Body of pancreas (tissue), 4 donors: ENCODE results near the gene BACH2. TPM values are rescaled to one million over a fixed set of nuclear protein-coding genes. Genes with fewer than 3 reads are reported as not detected.

Experiments used
- ATAC-seq: fragments of 150-250 bp; one replicate; pipeline ENCODE4 v1.9.1; 2016
- DNase-seq, 4 donors: peaks; one replicate each; pipeline ENCODE4 v3.0.0-alpha.2; 2019
- H3K27ac ChIP-seq, 4 donors: fragments of 200-600 bp; sonication (generic); 1 replicate in 3 of 4; 2 replicates in 1 of 4; pipeline versions ENCODE4 v1.5.1 to v1.6.1; 2016 to 2019; ENCODE audit warnings: mild to moderate bottlenecking in 1 of 4, mixed read lengths in 1 of 4, moderate library complexity in 1 of 4
- H3K27me3 ChIP-seq, 2 donors: fragments of 200-600 bp; sonication (generic); one replicate each; pipeline ENCODE4 v1.6.0; 2016; ENCODE audit warnings: mild to moderate bottlenecking in 1 of 2
- H3K36me3 ChIP-seq, 2 donors: fragments of 200-600 bp; sonication (generic); replicated peaks in 1 of 2; 2 replicates each; pipeline ENCODE4 v1.5.1; 2016; ENCODE audit warnings: low read depth in 2 of 2; ENCODE audit not compliant: insufficient read depth in 1 of 2
- H3K4me1 ChIP-seq: fragments of 200-600 bp; sonication (generic); one replicate; pipeline ENCODE4 v1.6.0; 2016
- H3K4me3 ChIP-seq, 2 donors: fragments of 200-600 bp; sonication (generic); 1 replicate in 1 of 2; 2 replicates in 1 of 2; pipeline ENCODE4 v1.5.1; 2016 to 2019
- H3K9me3 ChIP-seq, 3 donors: fragments of 200-600 bp; sonication (generic); 1 replicate in 2 of 3; 2 replicates in 1 of 3; pipeline ENCODE4 v1.5.1; 2016
- CTCF ChIP-seq, 7 experiments: fragments of 450-650 bp in 4 of 7; fragments of 200-600 bp in 3 of 7; sonication (generic) in 3 of 7; IDR thresholded peaks; one replicate each; pipeline ENCODE4 v1.5.1; 2016 to 2019; ENCODE audit warnings: antibody characterized with exemption in 7 of 7
- POLR2A ChIP-seq, 3 donors: fragments of 450-650 bp; IDR thresholded peaks; one replicate each; pipeline ENCODE4 v1.6.1; 2016; ENCODE audit warnings: antibody characterized with exemption in 3 of 3, mild to moderate bottlenecking in 2 of 3
- WGBS, 2 donors: methylation state at CpG; one replicate each; pipeline ENCODE4 v1.1.5; 2017; 5-methylcytosine and 5-hydroxymethylcytosine counted together
- intact Hi-C: fragments of 100-400 bp; cut with DNase I; formaldehyde crosslinking; loops from one replicate; pipeline ENCODE4 v1.15.1; 2023
- total RNA-seq, 2 donors: library from RNA; depleted of rRNA; stranded (reverse); fragments of >200 nt; gene quantifications; one replicate each; pipeline ENCODE4 v1.1.0, GENCODE V29; 2016

Gene BACH2
- total RNA-seq, 2 donors from 2014 or later, result 2.1 to 3.3 TPM

GRCh38 chr6:90323706-90324105 is 27.1 kb upstream of the BACH2 start:
- no peak for TF ChIP-seq CTCF (IDR thresholded peaks at IDR 0.05)
- no peak for TF ChIP-seq POLR2A (IDR thresholded peaks at IDR 0.05)
- no peaks in the 10 kb centered on the region for H3K27me3 ChIP-seq
- H3K4me3 ChIP-seq, result no peak overlapping the region
- H3K36me3 ChIP-seq, result no peaks in the 10 kb centered on the region
- ATAC-seq (no peak), DNase-seq (no peak)
- H3K4me1 ChIP-seq, result no peaks in the 10 kb centered on the region
- 81 to 88% methylated on average over 6 of the region's 6 CpGs for WGBS, 2 donors
- H3K27ac ChIP-seq, result no peak overlapping the region
- intact Hi-C loops, result no loop called here
- H3K9me3 ChIP-seq, result no peaks in the 10 kb centered on the region

- TF ChIP-seq POLR2A (IDR thresholded peaks at IDR 0.05), result no peak
- DNase-seq, result no peak
- Histone ChIP-seq H3K27me3 (no peaks in the 10 kb centered on the region), H3K9me3 (no peaks in the 10 kb centered on the region), H3K27ac (no peak overlapping the region), H3K4me1 (no peaks in the 10 kb centered on the region), H3K36me3 (no peaks in the 10 kb centered on the region), H3K4me3 (no peak overlapping the region)
- 54 to 71% methylated on average over 3 of the region's 3 CpGs for WGBS, 2 donors
- ATAC-seq, result no peak
- intact Hi-C loops, result no loop called here
These were observed 26.4 kb upstream of the BACH2 start for GRCh38 chr6:90322976-90323474.

- no peak overlapping the region for H3K27ac ChIP-seq
- no peak overlapping the region for H3K4me3 ChIP-seq
- H3K9me3 ChIP-seq, result no peaks in the 10 kb centered on the region
- H3K36me3 ChIP-seq, result no peaks in the 10 kb centered on the region
- 49 to 61% methylated on average over 6 of the region's 6 CpGs for WGBS, 2 donors
- ATAC-seq (no peak), DNase-seq (no peak)
- intact Hi-C loops, result loop anchor here (10.0 kb wide), 1 partner anchor 355 kb away; no protein-coding TSS in a partner anchor
- H3K27me3 ChIP-seq, result no peaks in the 10 kb centered on the region
- TF ChIP-seq CTCF (IDR thresholded peaks at IDR 0.05) (no peak), POLR2A (IDR thresholded peaks at IDR 0.05) (no peak)
- no peaks in the 10 kb centered on the region for H3K4me1 ChIP-seq
These were observed 23.5 kb upstream of the BACH2 start for GRCh38 chr6:90319979-90320685.

GRCh38 chr6:90319044-90319443 is 22.4 kb upstream of the BACH2 start:
- DNase-seq, result no peak

GRCh38 chr6:90315986-90316385 is 19.3 kb upstream of the BACH2 start:
- TF ChIP-seq POLR2A (IDR thresholded peaks at IDR 0.05) (no peak), CTCF (IDR thresholded peaks at IDR 0.05) (no peak)
- no peak for ATAC-seq
- Histone ChIP-seq H3K27me3 (no peaks in the 10 kb centered on the region), H3K4me1 (no peaks in the 10 kb centered on the region), H3K4me3 (no peak overlapping the region), H3K27ac (no peak overlapping the region), H3K9me3 (no peaks in the 10 kb centered on the region), H3K36me3 (no peaks in the 10 kb centered on the region)
- intact Hi-C loops, result loop anchor here (10.0 kb wide), 1 partner anchor 351 kb away; no protein-coding TSS in a partner anchor
- DNase-seq, result no peak
- WGBS, 2 donors, result 49 to 52% methylated on average over 3 of the region's 3 CpGs

More at GRCh38 chr6:90319044-90319443, 22.4 kb upstream of the BACH2 start:
- intact Hi-C loops, result loop anchor here (10.0 kb wide), 1 partner anchor 354 kb away; no protein-coding TSS in a partner anchor
- H3K4me1 ChIP-seq, result no peaks in the 10 kb centered on the region
- no peaks in the 10 kb centered on the region for H3K36me3 ChIP-seq
- no peaks in the 10 kb centered on the region for H3K9me3 ChIP-seq
- no peaks in the 10 kb centered on the region for H3K27me3 ChIP-seq
- ATAC-seq, result no peak
- no peak for TF ChIP-seq POLR2A (IDR thresholded peaks at IDR 0.05)
- WGBS, 2 donors, result 64 to 72% methylated on average over 1 of the region's 1 CpG
- H3K27ac ChIP-seq, result no peak overlapping the region
- no peak overlapping the region for H3K4me3 ChIP-seq
